Measurements from ENCODE around the gene GPR25.

Gene GPR25

DNA sequence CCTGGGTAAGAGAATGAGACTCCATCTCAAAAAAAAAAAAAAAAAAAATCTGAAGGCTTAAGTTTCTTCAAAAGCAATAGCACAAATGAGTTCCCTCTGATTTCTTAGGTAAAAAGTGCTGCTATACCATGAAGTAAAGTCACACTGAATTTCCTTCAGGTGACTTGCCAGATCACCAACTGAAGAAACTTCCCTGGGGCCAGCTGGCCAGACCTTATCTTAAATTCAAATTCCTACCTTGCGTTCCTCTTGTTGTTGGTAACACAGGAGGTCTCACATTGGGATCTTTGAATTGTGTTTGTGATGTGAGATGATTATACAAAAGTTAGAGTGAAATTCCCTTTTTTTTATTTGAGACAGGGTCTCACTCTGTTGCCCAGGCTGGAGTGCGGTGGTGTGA is 33.7 kb downstream of the GPR25 start:
- Histone ChIP-seq H3K27ac (replicated peaks) (peak overlapping the region; percentile 55), H3K4me3 (replicated peaks; ENCODE audit: insufficient read depth, low read length) (no peak overlapping the region), H3K27me3 (ENCODE audit: insufficient read depth, poor library complexity, severe bottlenecking) (no peaks in the 10 kb centered on the region)
- TF ChIP-seq SPI1 (IDR thresholded peaks at IDR 0.05; ENCODE audit: borderline replicate concordance, low read depth), result no peak
- TF ChIP-seq, protein P1, sequence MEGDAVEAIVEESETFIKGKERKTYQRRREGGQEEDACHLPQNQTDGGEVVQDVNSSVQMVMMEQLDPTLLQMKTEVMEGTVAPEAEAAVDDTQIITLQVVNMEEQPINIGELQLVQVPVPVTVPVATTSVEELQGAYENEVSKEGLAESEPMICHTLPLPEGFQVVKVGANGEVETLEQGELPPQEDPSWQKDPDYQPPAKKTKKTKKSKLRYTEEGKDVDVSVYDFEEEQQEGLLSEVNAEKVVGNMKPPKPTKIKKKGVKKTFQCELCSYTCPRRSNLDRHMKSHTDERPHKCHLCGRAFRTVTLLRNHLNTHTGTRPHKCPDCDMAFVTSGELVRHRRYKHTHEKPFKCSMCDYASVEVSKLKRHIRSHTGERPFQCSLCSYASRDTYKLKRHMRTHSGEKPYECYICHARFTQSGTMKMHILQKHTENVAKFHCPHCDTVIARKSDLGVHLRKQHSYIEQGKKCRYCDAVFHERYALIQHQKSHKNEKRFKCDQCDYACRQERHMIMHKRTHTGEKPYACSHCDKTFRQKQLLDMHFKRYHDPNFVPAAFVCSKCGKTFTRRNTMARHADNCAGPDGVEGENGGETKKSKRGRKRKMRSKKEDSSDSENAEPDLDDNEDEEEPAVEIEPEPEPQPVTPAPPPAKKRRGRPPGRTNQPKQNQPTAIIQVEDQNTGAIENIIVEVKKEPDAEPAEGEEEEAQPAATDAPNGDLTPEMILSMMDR (IDR thresholded peaks at IDR 0.05; ENCODE audit: insufficient read depth, low read length), result no peak
- no peak for TF ChIP-seq GABPA (IDR thresholded peaks at IDR 0.05; ENCODE audit: low read depth)
- no peak for TF ChIP-seq POLR2AphosphoS5 (IDR thresholded peaks at IDR 0.05; ENCODE audit: low read depth)
- TF ChIP-seq, protein P2, sequence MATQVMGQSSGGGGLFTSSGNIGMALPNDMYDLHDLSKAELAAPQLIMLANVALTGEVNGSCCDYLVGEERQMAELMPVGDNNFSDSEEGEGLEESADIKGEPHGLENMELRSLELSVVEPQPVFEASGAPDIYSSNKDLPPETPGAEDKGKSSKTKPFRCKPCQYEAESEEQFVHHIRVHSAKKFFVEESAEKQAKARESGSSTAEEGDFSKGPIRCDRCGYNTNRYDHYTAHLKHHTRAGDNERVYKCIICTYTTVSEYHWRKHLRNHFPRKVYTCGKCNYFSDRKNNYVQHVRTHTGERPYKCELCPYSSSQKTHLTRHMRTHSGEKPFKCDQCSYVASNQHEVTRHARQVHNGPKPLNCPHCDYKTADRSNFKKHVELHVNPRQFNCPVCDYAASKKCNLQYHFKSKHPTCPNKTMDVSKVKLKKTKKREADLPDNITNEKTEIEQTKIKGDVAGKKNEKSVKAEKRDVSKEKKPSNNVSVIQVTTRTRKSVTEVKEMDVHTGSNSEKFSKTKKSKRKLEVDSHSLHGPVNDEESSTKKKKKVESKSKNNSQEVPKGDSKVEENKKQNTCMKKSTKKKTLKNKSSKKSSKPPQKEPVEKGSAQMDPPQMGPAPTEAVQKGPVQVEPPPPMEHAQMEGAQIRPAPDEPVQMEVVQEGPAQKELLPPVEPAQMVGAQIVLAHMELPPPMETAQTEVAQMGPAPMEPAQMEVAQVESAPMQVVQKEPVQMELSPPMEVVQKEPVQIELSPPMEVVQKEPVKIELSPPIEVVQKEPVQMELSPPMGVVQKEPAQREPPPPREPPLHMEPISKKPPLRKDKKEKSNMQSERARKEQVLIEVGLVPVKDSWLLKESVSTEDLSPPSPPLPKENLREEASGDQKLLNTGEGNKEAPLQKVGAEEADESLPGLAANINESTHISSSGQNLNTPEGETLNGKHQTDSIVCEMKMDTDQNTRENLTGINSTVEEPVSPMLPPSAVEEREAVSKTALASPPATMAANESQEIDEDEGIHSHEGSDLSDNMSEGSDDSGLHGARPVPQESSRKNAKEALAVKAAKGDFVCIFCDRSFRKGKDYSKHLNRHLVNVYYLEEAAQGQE (IDR thresholded peaks at IDR 0.05; ENCODE audit: insufficient replicate concordance, low read depth), result no peak
- DNase-seq (ENCODE audit: low read depth in 1 of 2, low spot score in 1 of 2), result no peak

DNA sequence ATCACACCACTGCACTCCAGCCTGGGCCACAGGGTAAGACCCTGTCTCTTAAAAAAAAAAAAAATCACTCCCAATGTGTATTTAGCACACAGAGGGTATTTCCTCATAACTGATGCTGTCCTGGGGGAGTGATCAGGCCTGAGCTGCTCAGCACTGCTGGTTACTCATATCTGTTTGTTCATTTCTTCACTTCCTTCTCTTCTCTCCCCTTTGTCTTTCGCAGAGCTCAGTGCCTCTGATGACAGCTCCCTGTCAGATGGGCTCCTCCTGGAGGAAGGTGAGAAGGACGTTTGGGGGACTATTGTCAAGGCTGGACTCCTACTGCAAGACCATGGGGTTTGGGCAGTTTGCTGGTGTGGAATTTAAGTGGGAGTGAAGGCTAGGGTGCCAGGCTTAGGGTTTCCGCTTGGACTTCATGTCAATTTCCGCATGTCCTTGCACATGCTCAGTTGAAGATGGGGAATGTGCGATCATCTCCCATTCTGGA is 34.9 kb downstream of the GPR25 start:
- TF ChIP-seq POLR2AphosphoS5 (IDR thresholded peaks at IDR 0.05; ENCODE audit: low read depth) (peak; percentile 68), SPI1 (IDR thresholded peaks at IDR 0.05; ENCODE audit: borderline replicate concordance, low read depth) (peak; percentile 79), GABPA (IDR thresholded peaks at IDR 0.05; ENCODE audit: low read depth) (no peak)
- TF ChIP-seq, protein P1 (IDR thresholded peaks at IDR 0.05; ENCODE audit: insufficient read depth, low read length), result no peak
- TF ChIP-seq, protein P2 (IDR thresholded peaks at IDR 0.05; ENCODE audit: insufficient replicate concordance, low read depth), result no peak
- Histone ChIP-seq H3K27ac (replicated peaks) (peak overlapping the region; percentile 55), H3K4me3 (replicated peaks; ENCODE audit: insufficient read depth, low read length) (no peak overlapping the region), H3K27me3 (ENCODE audit: insufficient read depth, poor library complexity, severe bottlenecking) (no peaks in the 10 kb centered on the region)
- peak; percentile 67 to 89 for DNase-seq (ENCODE audit: low read depth in 1 of 2, low spot score in 1 of 2)

DNA sequence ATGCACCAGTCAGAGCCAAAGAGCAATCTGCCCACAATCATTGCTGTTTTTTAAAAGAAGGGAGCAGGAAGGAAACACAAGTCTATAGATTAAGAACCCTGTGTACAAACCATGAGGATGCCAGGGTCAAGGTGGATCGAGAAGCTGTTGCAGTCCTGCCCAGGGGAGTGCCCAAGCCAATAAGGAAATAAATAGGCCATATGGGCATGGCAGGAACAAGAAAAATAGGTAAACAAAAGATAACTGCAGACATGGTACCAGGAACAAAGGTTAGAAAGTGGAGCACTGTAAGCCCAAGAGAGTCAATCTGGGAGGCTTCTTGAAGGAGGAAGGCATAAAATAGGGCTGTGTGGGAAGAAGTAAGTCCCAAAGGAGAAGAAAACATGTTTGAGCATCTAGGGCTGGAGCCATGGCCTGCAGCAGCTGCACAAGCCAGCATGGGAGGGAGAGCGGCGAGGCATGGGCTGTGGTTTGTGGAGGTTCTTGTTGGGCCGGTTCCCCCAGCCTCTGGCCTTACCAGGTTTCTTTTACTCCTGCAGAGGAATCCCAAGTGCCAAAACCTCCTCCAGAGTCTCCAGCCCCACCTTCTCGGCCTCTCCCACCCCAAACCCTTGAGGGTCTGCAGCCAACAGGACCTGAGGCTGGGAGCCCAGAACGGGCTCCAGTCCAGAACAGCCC is 35.5 kb downstream of the GPR25 start:
- TF ChIP-seq, protein P1 (IDR thresholded peaks at IDR 0.05; ENCODE audit: insufficient read depth, low read length), result no peak
- TF ChIP-seq GABPA (IDR thresholded peaks at IDR 0.05; ENCODE audit: low read depth) (no peak), SPI1 (IDR thresholded peaks at IDR 0.05; ENCODE audit: borderline replicate concordance, low read depth) (no peak), POLR2AphosphoS5 (IDR thresholded peaks at IDR 0.05; ENCODE audit: low read depth) (no peak)
- TF ChIP-seq, protein P2 (IDR thresholded peaks at IDR 0.05; ENCODE audit: insufficient replicate concordance, low read depth), result no peak
- Histone ChIP-seq H3K27ac (replicated peaks) (peak overlapping the region; percentile 55), H3K4me3 (replicated peaks; ENCODE audit: insufficient read depth, low read length) (no peak overlapping the region), H3K27me3 (ENCODE audit: insufficient read depth, poor library complexity, severe bottlenecking) (no peaks in the 10 kb centered on the region)
- DNase-seq (ENCODE audit: low read depth in 1 of 2, low spot score in 1 of 2), result no peak

Data from HL-60 (cell line).